GM21576 (cell line): ENCODE data around the gene PDZK1IP1.
"Not testable (repeated sequence)": the region's sequence is repeated elsewhere in the genome, so short reads cannot be mapped to it uniquely, and the experiment has no call there.

Experiments used
- ATAC-seq: cut with Tn5 transposase; IDR thresholded peaks from one replicate; pipeline ENCODE4 v1.9.1; 2021; ENCODE audit warnings: mild to moderate bottlenecking, moderate library complexity; ENCODE audit not compliant: unreplicated experiment

Gene PDZK1IP1

GRCh38 chr1:47223921-47224675, 34.3 kb upstream of the PDZK1IP1 start:
- no peak for ATAC-seq

GRCh38 chr1:47223174-47223920, 33.5 kb upstream of the PDZK1IP1 start:
- ATAC-seq: no peak

- ATAC-seq: no peak
Measured at GRCh38 chr1:47222476-47222875, 32.6 kb upstream of the PDZK1IP1 start.

GRCh38 chr1:47219590-47220220, 29.9 kb upstream of the PDZK1IP1 start:
- ATAC-seq: no peak

GRCh38 chr1:47219001-47219400, 29.2 kb upstream of the PDZK1IP1 start:
- no peak for ATAC-seq

- no peak for ATAC-seq
Measured at GRCh38 chr1:47216278-47217059, 26.6 kb upstream of the PDZK1IP1 start.

- ATAC-seq: no peak
Measured at GRCh38 chr1:47215713-47216112, 25.9 kb upstream of the PDZK1IP1 start.

- ATAC-seq: no peak
Measured at GRCh38 chr1:47214549-47214948, 24.7 kb upstream of the PDZK1IP1 start.

GRCh38 chr1:47213230-47213963, 23.6 kb upstream of the PDZK1IP1 start:
- no peak for ATAC-seq

GRCh38 chr1:47212636-47213229, 22.9 kb upstream of the PDZK1IP1 start:
- no peak for ATAC-seq

GRCh38 chr1:47211796-47212269, 22.0 kb upstream of the PDZK1IP1 start:
- ATAC-seq: no peak

GRCh38 chr1:47210666-47211065, 20.8 kb upstream of the PDZK1IP1 start:
- ATAC-seq: no peak

- ATAC-seq: no peak
Measured at GRCh38 chr1:47209725-47210325, 20.0 kb upstream of the PDZK1IP1 start.

- no peak for ATAC-seq
Measured at GRCh38 chr1:47209091-47209490, 19.3 kb upstream of the PDZK1IP1 start.

- no peak for ATAC-seq
Measured at GRCh38 chr1:47208374-47208850, 18.6 kb upstream of the PDZK1IP1 start.

GRCh38 chr1:47207803-47208373, 18.1 kb upstream of the PDZK1IP1 start:
- no peak for ATAC-seq

- ATAC-seq: no peak
Measured at GRCh38 chr1:47205918-47206317, 16.1 kb upstream of the PDZK1IP1 start.

- not testable (repeated sequence) for ATAC-seq
Measured at GRCh38 chr1:47203504-47203903, 13.7 kb upstream of the PDZK1IP1 start.

GRCh38 chr1:47201179-47201578, 11.3 kb upstream of the PDZK1IP1 start:
- no peak for ATAC-seq
